HepG2 (cell line): ENCODE results near the gene HINFP. TPM values are rescaled to one million over a fixed set of nuclear protein-coding genes. Genes with fewer than 3 reads are reported as not detected.

ENCODE experiments used
- ATAC-seq: fragments of 200-7000 bp; cut with Tn5 transposase; 3 replicates; pipeline ENCODE4 v1.9.1; 2020; ENCODE audit warnings: mild to moderate bottlenecking, moderate library complexity
- BruUV-seq: library from RNA; stranded (reverse); fragments of 400-500 nt; replicated peaks from 2 replicates; lab custom pipeline; 2021; lab: Mats Ljungman, UMichigan
- CTCF ChIA-PET: fragments of 300-600 bp; formaldehyde crosslinking; extraction: SDS; loops from one replicate; lab custom pipeline; 2021; ENCODE audit warnings: low total read pairs, inconsistent platforms, low intra/inter-chr PET ratio; lab: Yijun Ruan, JAX
- POLR2A ChIA-PET: fragments of 350-600 bp; sonication (Branson Sonifier 250); formaldehyde crosslinking; loops from one replicate; lab custom pipeline; 2020; ENCODE audit warnings: antibody characterized with exemption, inconsistent platforms; lab: Yijun Ruan, JAX
- DNase-seq: peaks from one replicate; pipeline ENCODE4 v3.0.0-alpha.2; 2015; ENCODE audit warnings: low spot score
- FAIRE-seq: peaks from 3 replicates; lab custom pipeline; 2011; peaks lifted over from hg19 to GRCh38; lab: Jason Lieb, UNC
- H2AFZ ChIP-seq: one replicate; pipeline ENCODE4 v1.6.1; 2011; ENCODE audit warnings: low read length, inconsistent platforms
- H3K27ac ChIP-seq: fragments of 300-600 bp; 3 replicates; pipeline ENCODE4 v1.8.0; 2011; ENCODE audit warnings: mixed run types, mild to moderate bottlenecking, mixed read lengths, low read length, inconsistent platforms; ENCODE audit not compliant: insufficient read depth; ENCODE audit errors: extremely low read length
- H3K27me3 ChIP-seq, 2 experiments: fragments of 200-600 bp in 1 of 2; 2 replicates in 1 of 2; 3 replicates in 1 of 2; pipeline versions ENCODE4 v1.6.0 to v1.8.0; 2011; ENCODE audit warnings: low read length in 2 of 2, mild to moderate bottlenecking in 2 of 2, moderate library complexity in 2 of 2, inconsistent platforms in 1 of 2; ENCODE audit not compliant: insufficient read depth in 2 of 2, control insufficient read depth in 1 of 2
- H3K36me3 ChIP-seq, 2 experiments: fragments of 200-600 bp in 1 of 2; replicated peaks in 1 of 2; 2 replicates in 1 of 2; 3 replicates in 1 of 2; pipeline versions ENCODE4 v1.5.1 to v1.8.0; 2011; ENCODE audit warnings: low read length in 2 of 2, inconsistent platforms in 1 of 2; ENCODE audit not compliant: insufficient read depth in 2 of 2, control insufficient read depth in 1 of 2
- H3K4me1 ChIP-seq: 2 replicates; pipeline ENCODE4 v1.5.1; 2012; ENCODE audit warnings: low read length, inconsistent platforms; ENCODE audit not compliant: insufficient read depth
- H3K4me2 ChIP-seq: 2 replicates; pipeline ENCODE4 v1.6.0; 2011; ENCODE audit warnings: low read depth, low read length, inconsistent platforms
- H3K4me3 ChIP-seq, 3 experiments: fragments of 200-600 bp in 1 of 3; sonication (generic), shearing (Covaris generic) in 1 of 3; replicated peaks in 1 of 3; 2 replicates each; pipeline ENCODE4 v1.5.1; 2011 to 2016; ENCODE audit warnings: low read length in 3 of 3, inconsistent platforms in 2 of 3, low read depth in 2 of 3, mild to moderate bottlenecking in 2 of 3, control low read depth in 1 of 3, mixed read lengths in 1 of 3; ENCODE audit not compliant: insufficient read depth in 1 of 3
- H3K79me2 ChIP-seq: one replicate; pipeline ENCODE4 v1.6.1; 2011; ENCODE audit warnings: low read length, inconsistent platforms; ENCODE audit not compliant: insufficient read depth
- H3K9ac ChIP-seq: 2 replicates; pipeline ENCODE4 v1.6.0; 2011; ENCODE audit warnings: mild to moderate bottlenecking, low read depth, low read length, inconsistent platforms; ENCODE audit not compliant: insufficient read depth
- H3K9me3 ChIP-seq: 2 replicates; pipeline ENCODE4 v1.5.1; 2012; ENCODE audit warnings: mild to moderate bottlenecking, low read length
- H4K20me1 ChIP-seq: 2 replicates; pipeline ENCODE4 v1.6.0; 2011; ENCODE audit warnings: inconsistent platforms, mild to moderate bottlenecking, low read length, moderate library complexity; ENCODE audit not compliant: insufficient read depth
- CHD4 ChIP-seq: fragments of 200-600 bp; sonication (generic); IDR thresholded peaks from 2 replicates; pipeline ENCODE4 v1.7.0; 2017; ENCODE audit warnings: mild to moderate bottlenecking, low read length, borderline replicate concordance
- GATAD1 ChIP-seq: IDR thresholded peaks from 2 replicates; pipeline ENCODE4 v1.6.1; 2016; ENCODE audit warnings: missing genetic modification reagents, missing compliant biosample characterization
- RNF2 ChIP-seq: fragments of 450-650 bp; conservative IDR thresholded peaks from 2 replicates; pipeline ENCODE4 v1.6.1; 2016; ENCODE audit warnings: low read depth
- ZNF230 ChIP-seq: sonication (generic); formaldehyde crosslinking; IDR thresholded peaks from 2 replicates; pipeline ENCODE4 v1.4.0; 2020; ENCODE audit warnings: mild to moderate bottlenecking, missing genetic modification reagents
- ZNF530 ChIP-seq: sonication (generic); formaldehyde crosslinking; IDR thresholded peaks from 2 replicates; pipeline ENCODE4 v1.5.0; 2020; ENCODE audit warnings: low read depth, mild to moderate bottlenecking, missing genetic modification reagents
- ZNF629 ChIP-seq: sonication (generic); formaldehyde crosslinking; conservative IDR thresholded peaks from 2 replicates; pipeline ENCODE4 v1.5.0; 2020; ENCODE audit warnings: missing genetic modification reagents
- WGBS: methylation state at CpG from one replicate; pipeline ENCODE4 v1.1.6; 2017; ENCODE audit warnings: low lambda C conversion rate; 5-methylcytosine and 5-hydroxymethylcytosine counted together
- in situ Hi-C: cut with HindIII; loops from 2 replicates; pipeline ENCODE4 v1.10.0; 2017; ENCODE audit warnings: low pct_unique_long_range_greater_than_20kb; ENCODE audit not compliant: extremely low pct_ligation_motif_present
- intact Hi-C: fragments of 100-400 bp; cut with micrococcal nuclease; formaldehyde crosslinking; loops from one replicate; pipeline ENCODE4 v1.10.0; 2022; ENCODE audit not compliant: unreplicated experiment
- polyA plus RNA-seq, 8 experiments: library from polyadenylated mRNA; depleted of rRNA in 3 of 8; stranded (reverse) in 7 of 8; unstranded in 1 of 8; fragments of >200 nt; fragmentation: Illumina TruSeq in 4 of 8; extraction: Trizol in 4 of 8; gene quantifications; 2 replicates each; pipeline versions ENCODE4 v1.2.1 to v1.2.3, GENCODE V29; 2011 to 2016; ENCODE audit warnings: low read depth in 4 of 8, missing spikeins in 1 of 8, mixed read lengths in 1 of 8; ENCODE audit not compliant: insufficient read depth in 1 of 8
- total RNA-seq, 5 experiments: library from RNA; depleted of rRNA; stranded (reverse); fragments of >200 nt; fragmentation: Illumina TruSeq; extraction: Trizol; gene quantifications; 2 replicates each; pipeline ENCODE4 v1.2.3, GENCODE V29; 2016; ENCODE audit warnings: low read depth in 1 of 5
- TF ChIP-seq, protein P1 (sequence below): sonication (generic); formaldehyde crosslinking; IDR thresholded peaks from 2 replicates; pipeline ENCODE4 v1.5.1; 2020; ENCODE audit warnings: mild to moderate bottlenecking, missing genetic modification reagents, borderline replicate concordance
- TF ChIP-seq, protein P2 (sequence below): sonication (generic); formaldehyde crosslinking; IDR thresholded peaks from 2 replicates; pipeline ENCODE4 v1.5.1; 2020; ENCODE audit warnings: missing genetic modification reagents, mild to moderate bottlenecking, borderline replicate concordance

HINFP gene
- total and polyA plus RNA-seq, 2 of the 13 experiments (the other 11 are each of a cell fraction or from before 2014, with no cell fraction given), result 15.1 to 21.4 TPM

DNA sequence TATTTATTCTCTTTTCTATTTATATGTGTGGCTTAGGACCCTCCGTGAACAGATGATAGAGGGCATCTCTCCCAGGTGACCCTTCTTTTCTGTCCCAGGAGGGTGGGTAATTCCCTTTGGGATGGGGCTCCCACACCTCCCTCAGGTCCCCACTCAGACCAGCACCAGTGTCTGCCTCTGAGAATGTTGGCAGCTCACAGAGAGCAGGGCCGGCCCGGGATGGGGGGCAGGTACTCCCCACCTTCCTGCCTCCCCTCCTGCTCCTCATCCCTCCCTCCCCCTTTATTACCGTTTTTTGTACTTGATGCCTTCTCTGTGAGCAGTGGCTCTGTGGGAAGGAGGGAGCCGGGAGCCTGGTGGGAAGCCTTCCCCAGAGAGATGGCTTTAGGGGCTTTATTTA lies 4.8 kb upstream of the HINFP start (continued):
- TF ChIP-seq, protein P1, sequence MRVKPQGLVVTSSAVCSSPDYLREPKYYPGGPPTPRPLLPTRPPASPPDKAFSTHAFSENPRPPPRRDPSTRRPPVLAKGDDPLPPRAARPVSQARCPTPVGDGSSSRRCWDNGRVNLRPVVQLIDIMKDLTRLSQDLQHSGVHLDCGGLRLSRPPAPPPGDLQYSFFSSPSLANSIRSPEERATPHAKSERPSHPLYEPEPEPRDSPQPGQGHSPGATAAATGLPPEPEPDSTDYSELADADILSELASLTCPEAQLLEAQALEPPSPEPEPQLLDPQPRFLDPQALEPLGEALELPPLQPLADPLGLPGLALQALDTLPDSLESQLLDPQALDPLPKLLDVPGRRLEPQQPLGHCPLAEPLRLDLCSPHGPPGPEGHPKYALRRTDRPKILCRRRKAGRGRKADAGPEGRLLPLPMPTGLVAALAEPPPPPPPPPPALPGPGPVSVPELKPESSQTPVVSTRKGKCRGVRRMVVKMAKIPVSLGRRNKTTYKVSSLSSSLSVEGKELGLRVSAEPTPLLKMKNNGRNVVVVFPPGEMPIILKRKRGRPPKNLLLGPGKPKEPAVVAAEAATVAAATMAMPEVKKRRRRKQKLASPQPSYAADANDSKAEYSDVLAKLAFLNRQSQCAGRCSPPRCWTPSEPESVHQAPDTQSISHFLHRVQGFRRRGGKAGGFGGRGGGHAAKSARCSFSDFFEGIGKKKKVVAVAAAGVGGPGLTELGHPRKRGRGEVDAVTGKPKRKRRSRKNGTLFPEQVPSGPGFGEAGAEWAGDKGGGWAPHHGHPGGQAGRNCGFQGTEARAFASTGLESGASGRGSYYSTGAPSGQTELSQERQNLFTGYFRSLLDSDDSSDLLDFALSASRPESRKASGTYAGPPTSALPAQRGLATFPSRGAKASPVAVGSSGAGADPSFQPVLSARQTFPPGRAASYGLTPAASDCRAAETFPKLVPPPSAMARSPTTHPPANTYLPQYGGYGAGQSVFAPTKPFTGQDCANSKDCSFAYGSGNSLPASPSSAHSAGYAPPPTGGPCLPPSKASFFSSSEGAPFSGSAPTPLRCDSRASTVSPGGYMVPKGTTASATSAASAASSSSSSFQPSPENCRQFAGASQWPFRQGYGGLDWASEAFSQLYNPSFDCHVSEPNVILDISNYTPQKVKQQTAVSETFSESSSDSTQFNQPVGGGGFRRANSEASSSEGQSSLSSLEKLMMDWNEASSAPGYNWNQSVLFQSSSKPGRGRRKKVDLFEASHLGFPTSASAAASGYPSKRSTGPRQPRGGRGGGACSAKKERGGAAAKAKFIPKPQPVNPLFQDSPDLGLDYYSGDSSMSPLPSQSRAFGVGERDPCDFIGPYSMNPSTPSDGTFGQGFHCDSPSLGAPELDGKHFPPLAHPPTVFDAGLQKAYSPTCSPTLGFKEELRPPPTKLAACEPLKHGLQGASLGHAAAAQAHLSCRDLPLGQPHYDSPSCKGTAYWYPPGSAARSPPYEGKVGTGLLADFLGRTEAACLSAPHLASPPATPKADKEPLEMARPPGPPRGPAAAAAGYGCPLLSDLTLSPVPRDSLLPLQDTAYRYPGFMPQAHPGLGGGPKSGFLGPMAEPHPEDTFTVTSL, result no peak

DNA sequence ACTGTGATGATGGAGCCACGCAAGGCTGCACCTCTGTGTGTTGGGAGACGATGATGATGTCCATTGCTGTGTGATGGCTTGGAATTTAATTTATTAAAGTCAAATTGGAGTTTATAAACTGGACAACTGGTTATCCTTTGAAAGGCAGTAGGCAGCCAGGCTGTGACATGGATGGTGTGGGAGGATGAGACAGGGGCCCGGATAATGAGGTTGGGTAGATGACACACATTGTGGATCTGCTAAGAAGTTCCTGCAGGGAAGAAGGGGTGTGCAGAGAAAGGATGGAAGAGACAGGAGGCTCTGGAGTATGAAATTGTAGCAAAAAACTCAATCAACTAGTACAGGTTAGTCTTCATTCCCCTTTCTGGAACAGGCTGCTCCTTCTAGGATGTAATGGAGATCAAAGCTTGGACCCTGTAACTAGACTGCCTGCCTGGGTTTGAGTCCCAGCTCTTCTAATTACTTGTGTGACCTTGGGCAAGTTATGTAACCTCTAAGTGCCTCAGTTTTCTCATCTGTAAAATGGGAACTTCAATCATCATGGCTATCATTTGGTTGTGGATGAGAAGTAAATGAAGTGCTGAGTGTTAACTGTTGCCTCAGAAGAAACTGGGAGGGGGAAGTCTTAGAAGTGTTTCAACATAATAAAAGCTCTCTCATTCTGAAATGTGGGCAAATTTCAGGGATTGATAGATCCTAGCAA lies 4.2 kb upstream of the HINFP start:
- no peaks in the 10 kb centered on the region; a peak in 1 of 5 replicates for H3K27me3 ChIP-seq
- no peaks in the 10 kb centered on the region for H3K9me3 ChIP-seq
- ChIA-PET POLR2A (no interaction called here), CTCF (no interaction called here)
- intact Hi-C loops, result no loop called here
- H3K36me3 ChIP-seq, result peaks cover 12 to 17% of the 10 kb centered on the region in 2 experiments
- H3K4me3 ChIP-seq, result no peak overlapping the region
- 87% methylated on average over 3 of the region's 3 CpGs for WGBS
- in situ Hi-C loops, result no loop called here
- FAIRE-seq (no peak), DNase-seq (no peak), ATAC-seq (no peak)
- TF ChIP-seq ZNF629 (CRISPR knock-in tag) (peak; percentile 88), ZNF230 (CRISPR knock-in tag) (no peak), CHD4 (peak; percentile 56; the same call in 1 of the 2 replicates), ZNF530 (CRISPR knock-in tag) (no peak), GATAD1 (CRISPR knock-in tag) (no peak), RNF2 (no peak)
- TF ChIP-seq, protein P2, sequence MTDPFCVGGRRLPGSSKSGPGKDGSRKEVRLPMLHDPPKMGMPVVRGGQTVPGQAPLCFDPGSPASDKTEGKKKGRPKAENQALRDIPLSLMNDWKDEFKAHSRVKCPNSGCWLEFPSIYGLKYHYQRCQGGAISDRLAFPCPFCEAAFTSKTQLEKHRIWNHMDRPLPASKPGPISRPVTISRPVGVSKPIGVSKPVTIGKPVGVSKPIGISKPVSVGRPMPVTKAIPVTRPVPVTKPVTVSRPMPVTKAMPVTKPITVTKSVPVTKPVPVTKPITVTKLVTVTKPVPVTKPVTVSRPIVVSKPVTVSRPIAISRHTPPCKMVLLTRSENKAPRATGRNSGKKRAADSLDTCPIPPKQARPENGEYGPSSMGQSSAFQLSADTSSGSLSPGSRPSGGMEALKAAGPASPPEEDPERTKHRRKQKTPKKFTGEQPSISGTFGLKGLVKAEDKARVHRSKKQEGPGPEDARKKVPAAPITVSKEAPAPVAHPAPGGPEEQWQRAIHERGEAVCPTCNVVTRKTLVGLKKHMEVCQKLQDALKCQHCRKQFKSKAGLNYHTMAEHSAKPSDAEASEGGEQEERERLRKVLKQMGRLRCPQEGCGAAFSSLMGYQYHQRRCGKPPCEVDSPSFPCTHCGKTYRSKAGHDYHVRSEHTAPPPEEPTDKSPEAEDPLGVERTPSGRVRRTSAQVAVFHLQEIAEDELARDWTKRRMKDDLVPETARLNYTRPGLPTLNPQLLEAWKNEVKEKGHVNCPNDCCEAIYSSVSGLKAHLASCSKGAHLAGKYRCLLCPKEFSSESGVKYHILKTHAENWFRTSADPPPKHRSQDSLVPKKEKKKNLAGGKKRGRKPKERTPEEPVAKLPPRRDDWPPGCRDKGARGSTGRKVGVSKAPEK, result no peak
- H3K9ac ChIP-seq, result no peak overlapping the region
- H3K27ac ChIP-seq, result no peak overlapping the region
- H3K4me2 ChIP-seq, result no peak overlapping the region
- BruUV-seq, result no TSS peak
- H2AFZ ChIP-seq, result no peak overlapping the region
- H3K4me1 ChIP-seq, result peaks cover 13% of the 10 kb centered on the region
- peaks cover 8% of the 10 kb centered on the region for H3K79me2 ChIP-seq
- no peaks in the 10 kb centered on the region for H4K20me1 ChIP-seq
